ENCODE results near the gene FOXP1.

Gene FOXP1

GRCh38 chr3:71564361-71564760, 19.2 kb downstream of the FOXP1 start:
- Histone ChIP-seq H3K4me1 (ENCODE audit: insufficient read depth, low read length) (no peaks in the 10 kb centered on the region), H3K9me3 (ENCODE audit: control insufficient read depth, insufficient read depth, low read length) (no peaks in the 10 kb centered on the region), H3K9ac (ENCODE audit: low read depth, low read length) (no peak overlapping the region)

DNA sequence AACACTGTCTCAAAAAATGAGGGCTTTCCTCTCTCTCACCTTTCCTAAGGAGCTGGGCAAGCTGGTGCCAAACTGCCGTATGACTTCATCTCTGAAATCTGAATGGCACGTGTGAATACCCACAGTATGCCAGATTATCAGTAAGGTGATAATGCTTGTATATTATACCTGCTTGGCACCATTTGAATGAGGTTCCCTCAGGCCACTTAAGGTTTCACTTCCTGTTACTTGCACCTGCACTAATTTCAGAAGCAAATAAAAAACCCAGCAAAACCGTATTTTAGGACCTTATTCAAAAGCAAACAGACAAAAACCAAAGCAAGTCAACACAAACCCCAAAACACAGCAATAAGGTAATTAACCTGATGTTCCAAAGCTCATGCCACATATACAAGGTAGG, 19.7 kb downstream of the FOXP1 start:
- H3K9ac ChIP-seq (ENCODE audit: low read depth, low read length), result no peak overlapping the region
- no peaks in the 10 kb centered on the region for H3K4me1 ChIP-seq (ENCODE audit: insufficient read depth, low read length)
- no peaks in the 10 kb centered on the region for H3K9me3 ChIP-seq (ENCODE audit: control insufficient read depth, insufficient read depth, low read length)
- H3K36me3 ChIP-seq (ENCODE audit: insufficient read depth, low read length), result no peaks in the 10 kb centered on the region

More at GRCh38 chr3:71564361-71564760, 19.2 kb downstream of the FOXP1 start:
- no peaks in the 10 kb centered on the region for H3K36me3 ChIP-seq (ENCODE audit: insufficient read depth, low read length)

GRCh38 chr3:71562938-71563337, 20.6 kb downstream of the FOXP1 start:
- Histone ChIP-seq H3K4me1 (ENCODE audit: insufficient read depth, low read length) (no peaks in the 10 kb centered on the region), H3K9me3 (ENCODE audit: control insufficient read depth, insufficient read depth, low read length) (no peaks in the 10 kb centered on the region), H3K36me3 (ENCODE audit: insufficient read depth, low read length) (no peaks in the 10 kb centered on the region; the same call in 1 of the 2 replicates), H3K9ac (ENCODE audit: low read depth, low read length) (no peak overlapping the region)

GRCh38 chr3:71560665-71561064, 22.9 kb downstream of the FOXP1 start:
- Histone ChIP-seq H3K9me3 (ENCODE audit: control insufficient read depth, insufficient read depth, low read length) (no peaks in the 10 kb centered on the region), H3K9ac (ENCODE audit: low read depth, low read length) (no peak overlapping the region), H3K4me1 (ENCODE audit: insufficient read depth, low read length) (no peaks in the 10 kb centered on the region), H3K36me3 (ENCODE audit: insufficient read depth, low read length) (no peaks in the 10 kb centered on the region; the same call in 1 of the 2 replicates)

DNA sequence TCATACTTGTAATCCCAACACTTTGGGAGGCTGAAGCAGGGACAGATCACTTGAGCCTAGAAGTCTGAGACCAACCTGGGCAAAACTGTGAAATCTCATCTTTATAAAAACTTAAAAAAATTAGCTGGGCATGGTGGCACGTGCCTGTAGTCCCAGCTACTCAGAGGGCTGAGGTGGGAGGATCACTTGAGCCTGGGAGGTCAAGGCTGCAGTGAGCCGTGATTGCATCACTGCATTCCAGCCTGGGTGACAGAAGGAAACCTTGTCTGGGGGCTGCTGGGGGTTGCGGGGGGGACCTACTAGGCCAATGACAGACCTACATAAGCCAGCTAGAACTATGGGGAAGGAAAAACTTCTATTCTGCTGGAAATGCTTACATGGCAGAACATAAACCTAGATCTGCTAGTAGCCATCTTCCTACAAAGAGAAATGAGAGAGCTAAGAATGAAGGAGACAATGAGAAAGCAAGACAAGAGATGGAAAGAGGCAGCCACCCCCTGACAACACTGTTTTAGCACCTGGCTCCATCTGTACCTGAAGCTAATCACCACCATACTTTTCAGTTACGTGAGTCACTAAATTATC, 23.9 kb downstream of the FOXP1 start:
- Histone ChIP-seq H3K9ac (ENCODE audit: low read depth, low read length) (no peak overlapping the region), H3K9me3 (ENCODE audit: control insufficient read depth, insufficient read depth, low read length) (no peaks in the 10 kb centered on the region), H3K36me3 (ENCODE audit: insufficient read depth, low read length) (no peaks in the 10 kb centered on the region; the same call in 1 of the 2 replicates), H3K4me1 (ENCODE audit: insufficient read depth, low read length) (no peaks in the 10 kb centered on the region)

DNA sequence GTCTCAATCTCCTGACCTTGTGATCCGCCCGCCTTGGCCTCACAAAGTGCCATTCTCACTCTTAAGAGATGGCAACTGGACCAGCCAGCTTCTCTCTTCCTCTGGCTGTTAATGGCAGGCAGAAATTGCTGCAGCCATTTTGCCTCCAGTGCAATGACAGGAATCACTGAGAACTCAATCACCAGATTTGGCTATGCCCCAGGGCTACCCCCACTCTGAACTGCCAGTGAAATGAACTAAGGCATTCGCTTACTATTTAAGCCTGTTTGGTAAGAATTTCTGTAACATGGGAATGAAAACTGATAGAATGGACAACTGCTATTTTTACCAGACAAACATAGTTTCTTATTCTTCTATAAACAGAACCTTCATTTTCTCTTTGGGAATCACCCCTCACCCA, 24.5 kb downstream of the FOXP1 start:
- Histone ChIP-seq H3K4me1 (ENCODE audit: insufficient read depth, low read length) (no peaks in the 10 kb centered on the region), H3K9me3 (ENCODE audit: control insufficient read depth, insufficient read depth, low read length) (no peaks in the 10 kb centered on the region), H3K36me3 (ENCODE audit: insufficient read depth, low read length) (no peaks in the 10 kb centered on the region; the same call in 1 of the 2 replicates), H3K9ac (ENCODE audit: low read depth, low read length) (no peak overlapping the region)

- Histone ChIP-seq H3K9me3 (ENCODE audit: control insufficient read depth, insufficient read depth, low read length) (no peaks in the 10 kb centered on the region), H3K4me1 (ENCODE audit: insufficient read depth, low read length) (no peaks in the 10 kb centered on the region), H3K9ac (ENCODE audit: low read depth, low read length) (no peak overlapping the region), H3K36me3 (ENCODE audit: insufficient read depth, low read length) (no peaks in the 10 kb centered on the region; the same call in 1 of the 2 replicates)
These were observed 28.9 kb downstream of the FOXP1 start for GRCh38 chr3:71554649-71555048.

- H3K9me3 ChIP-seq (ENCODE audit: control insufficient read depth, insufficient read depth, low read length), result no peaks in the 10 kb centered on the region
- no peaks in the 10 kb centered on the region for H3K4me1 ChIP-seq (ENCODE audit: insufficient read depth, low read length)
- H3K9ac ChIP-seq (ENCODE audit: low read depth, low read length), result no peak overlapping the region
- H3K36me3 ChIP-seq (ENCODE audit: insufficient read depth, low read length), result no peaks in the 10 kb centered on the region
These were observed 32.1 kb downstream of the FOXP1 start for GRCh38 chr3:71551311-71551919.

DNA sequence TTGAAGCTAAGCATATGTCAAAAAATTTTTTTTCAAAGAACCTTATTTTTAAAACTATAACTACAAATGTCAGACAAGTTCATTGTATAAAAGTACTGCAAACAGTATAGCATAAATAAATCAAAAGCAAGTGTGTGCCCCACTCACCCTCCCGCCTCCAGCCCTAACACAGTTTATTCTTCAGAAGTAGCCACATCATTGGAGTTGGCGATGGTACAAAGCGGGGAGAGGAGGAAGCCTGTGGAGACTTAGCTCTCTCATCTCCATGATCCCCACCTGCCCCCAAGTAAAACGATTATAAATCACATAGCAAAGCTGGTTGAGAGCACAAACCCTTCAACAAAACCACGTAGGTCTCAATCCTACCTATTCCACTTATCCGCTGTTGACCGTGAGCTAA, 33.6 kb downstream of the FOXP1 start:
- Histone ChIP-seq H3K4me1 (ENCODE audit: insufficient read depth, low read length) (no peaks in the 10 kb centered on the region), H3K9me3 (ENCODE audit: control insufficient read depth, insufficient read depth, low read length) (no peaks in the 10 kb centered on the region), H3K36me3 (ENCODE audit: insufficient read depth, low read length) (no peaks in the 10 kb centered on the region), H3K9ac (ENCODE audit: low read depth, low read length) (no peak overlapping the region)

DNA sequence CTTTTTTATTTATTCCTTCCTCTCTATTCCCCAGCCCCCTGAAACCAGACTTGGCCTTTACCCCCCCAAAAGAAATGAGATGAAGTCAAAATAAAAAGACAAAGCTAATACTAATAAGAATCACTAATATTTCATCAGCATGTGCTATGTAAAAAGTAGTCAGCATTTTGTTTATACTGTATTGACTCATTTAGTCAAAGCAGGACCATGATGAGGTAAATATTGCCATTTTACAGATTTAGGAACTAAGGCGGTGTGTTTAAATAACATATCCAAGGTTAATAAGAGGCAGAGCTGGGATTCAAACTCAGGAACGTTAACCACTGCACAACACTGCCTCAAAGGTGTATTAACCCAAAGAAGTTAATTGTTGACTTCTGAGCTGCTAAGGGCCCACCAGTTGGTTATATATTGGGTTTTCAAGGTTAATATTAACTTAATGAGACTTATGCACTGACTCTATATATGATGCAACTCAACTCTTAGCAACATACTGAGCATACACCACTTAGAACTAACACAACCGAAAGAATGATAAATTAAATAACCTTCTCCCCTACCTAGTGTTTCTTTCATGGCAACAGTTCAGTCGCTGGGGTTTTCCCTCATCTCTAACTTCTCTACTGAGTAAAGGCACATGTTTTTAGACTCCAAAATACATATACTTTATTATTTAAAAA, 34.7 kb downstream of the FOXP1 start:
- no peaks in the 10 kb centered on the region for H3K36me3 ChIP-seq (ENCODE audit: insufficient read depth, low read length)
- H3K4me1 ChIP-seq (ENCODE audit: insufficient read depth, low read length), result no peaks in the 10 kb centered on the region
- no peaks in the 10 kb centered on the region for H3K9me3 ChIP-seq (ENCODE audit: control insufficient read depth, insufficient read depth, low read length)
- H3K9ac ChIP-seq (ENCODE audit: low read depth, low read length), result no peak overlapping the region

DNA sequence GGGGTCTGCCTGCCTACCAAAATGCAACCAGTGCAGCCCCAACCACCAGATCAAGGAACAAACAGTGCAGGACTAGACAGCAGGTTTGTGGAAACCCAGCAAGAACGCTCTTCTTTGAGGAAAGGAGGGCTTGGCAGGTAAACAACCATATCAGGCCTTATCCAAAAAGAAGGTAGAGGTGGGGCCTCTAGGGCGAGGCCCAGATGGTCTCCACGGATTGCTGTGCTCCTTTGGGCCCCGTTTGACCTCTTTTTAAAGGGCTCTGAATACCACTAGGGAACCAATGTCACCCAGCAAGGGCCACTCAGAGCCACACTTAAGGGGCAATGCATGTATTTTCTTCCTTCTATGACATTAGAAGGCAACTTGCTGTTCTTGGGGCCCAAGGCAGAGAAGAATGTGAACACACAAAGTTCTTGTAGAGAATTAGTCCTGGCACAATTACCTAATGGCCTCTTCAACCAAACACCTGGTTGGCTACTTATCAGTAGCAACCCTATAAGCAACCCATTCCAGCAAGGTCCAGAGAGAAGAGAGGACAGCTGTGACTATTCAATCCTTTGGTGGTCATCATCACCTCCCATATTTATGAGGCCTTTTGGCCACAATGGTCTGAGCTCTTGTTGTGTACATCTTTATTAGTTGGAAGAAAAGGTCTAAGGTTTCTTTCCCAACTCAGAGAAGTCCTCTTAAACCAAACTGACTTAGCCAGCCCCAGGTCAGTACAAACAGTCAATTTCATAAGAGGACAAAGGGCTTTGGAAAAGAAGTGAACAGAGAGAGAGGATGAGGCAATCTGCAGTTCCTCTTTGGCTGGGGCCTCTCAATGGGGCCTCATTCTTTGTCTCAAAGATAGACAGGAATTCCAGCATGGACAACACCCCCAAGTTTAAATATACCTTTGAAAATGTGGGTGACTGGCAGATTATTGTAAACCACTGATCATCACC, 36.0 kb downstream of the FOXP1 start:
- H3K9ac ChIP-seq (ENCODE audit: low read depth, low read length), result no peak overlapping the region

GRCh38 chr3:71546821-71547220, 36.7 kb downstream of the FOXP1 start:
- peaks cover 15% of the 10 kb centered on the region; the same call in 1 of the 2 replicates for H3K4me1 ChIP-seq (ENCODE audit: insufficient read depth, low read length)

More for the DNA sequence above, 36.0 kb downstream of the FOXP1 start:
- Histone ChIP-seq H3K9me3 (ENCODE audit: control insufficient read depth, insufficient read depth, low read length) (no peaks in the 10 kb centered on the region), H3K4me1 (ENCODE audit: insufficient read depth, low read length) (peaks cover 10% of the 10 kb centered on the region; the same call in 1 of the 2 replicates), H3K36me3 (ENCODE audit: insufficient read depth, low read length) (no peaks in the 10 kb centered on the region)

GRCh38 chr3:71545330-71545729, 38.2 kb downstream of the FOXP1 start:
- Histone ChIP-seq H3K36me3 (ENCODE audit: insufficient read depth, low read length) (no peaks in the 10 kb centered on the region), H3K4me1 (ENCODE audit: insufficient read depth, low read length) (peaks cover 15% of the 10 kb centered on the region; the same call in 1 of the 2 replicates), H3K9ac (ENCODE audit: low read depth, low read length) (no peak overlapping the region), H3K9me3 (ENCODE audit: control insufficient read depth, insufficient read depth, low read length) (no peaks in the 10 kb centered on the region)

More at GRCh38 chr3:71546821-71547220, 36.7 kb downstream of the FOXP1 start:
- H3K9me3 ChIP-seq (ENCODE audit: control insufficient read depth, insufficient read depth, low read length), result no peaks in the 10 kb centered on the region
- H3K36me3 ChIP-seq (ENCODE audit: insufficient read depth, low read length), result no peaks in the 10 kb centered on the region
- no peak overlapping the region for H3K9ac ChIP-seq (ENCODE audit: low read depth, low read length)
